Measurements from ENCODE around the gene FER. TPM values are rescaled to one million over a fixed set of nuclear protein-coding genes. Genes with fewer than 3 reads are reported as not detected.

FER gene
- total RNA-seq, 4 donors from 2014 or later = 2.2 to 7.5 (median 3.7) TPM

- TF ChIP-seq POLR2A (IDR thresholded peaks at IDR 0.05) = no peak
- TF ChIP-seq CTCF (IDR thresholded peaks at IDR 0.05 in 4 of 5, conservative IDR thresholded peaks at IDR 0.05 in 1 of 5) = no peak
- in situ Hi-C loops (cut with MboI; ENCODE audit: low sequenced_read_pairs in 4 of 4) (no loop called here), intact Hi-C loops (cut with DNase I; ENCODE audit: low total_unique reads) (no loop called here)
- no peak overlapping the region for H3K27ac ChIP-seq
- no peaks in the 10 kb centered on the region for H3K4me1 ChIP-seq
- ATAC-seq (no peak), DNase-seq (no peak)
- H3K27me3 ChIP-seq = no peaks in the 10 kb centered on the region
- no peak overlapping the region for H3K4me3 ChIP-seq
- no peaks in the 10 kb centered on the region for H3K36me3 ChIP-seq
- no peaks in the 10 kb centered on the region for H3K9me3 ChIP-seq
These were observed 199.5 kb downstream of the FER start for GRCh38 chr5:108947164-108947563.

- no peaks in the 10 kb centered on the region for H3K9me3 ChIP-seq
- no peaks in the 10 kb centered on the region for H3K36me3 ChIP-seq
- in situ Hi-C loops (cut with MboI; ENCODE audit: low sequenced_read_pairs in 4 of 4) = no loop called here
- no peak for ATAC-seq
- H3K27ac ChIP-seq = no peak overlapping the region
- no peak overlapping the region for H3K4me3 ChIP-seq
- H3K4me1 ChIP-seq = no peaks in the 10 kb centered on the region
- TF ChIP-seq CTCF (IDR thresholded peaks at IDR 0.05 in 4 of 5, conservative IDR thresholded peaks at IDR 0.05 in 1 of 5) (no peak), POLR2A (IDR thresholded peaks at IDR 0.05) (no peak)
- intact Hi-C loops (cut with DNase I; ENCODE audit: low total_unique reads) = no loop called here
- DNase-seq = no peak
- H3K27me3 ChIP-seq = no peaks in the 10 kb centered on the region
These were observed 202.6 kb downstream of the FER start for GRCh38 chr5:108950276-108950675.

- no peaks in the 10 kb centered on the region for H3K4me1 ChIP-seq
- H3K9me3 ChIP-seq = no peaks in the 10 kb centered on the region
- ATAC-seq (no peak), DNase-seq (no peak)
- in situ Hi-C loops (cut with MboI; ENCODE audit: low sequenced_read_pairs in 4 of 4) (no loop called here), intact Hi-C loops (cut with DNase I; ENCODE audit: low total_unique reads) (no loop called here)
- H3K27me3 ChIP-seq = no peaks in the 10 kb centered on the region
- H3K27ac ChIP-seq = no peak overlapping the region
- TF ChIP-seq CTCF (IDR thresholded peaks at IDR 0.05 in 4 of 5, conservative IDR thresholded peaks at IDR 0.05 in 1 of 5) (no peak), POLR2A (IDR thresholded peaks at IDR 0.05) (no peak)
- H3K36me3 ChIP-seq = no peaks in the 10 kb centered on the region
- H3K4me3 ChIP-seq = no peak overlapping the region
These were observed 206.2 kb downstream of the FER start for GRCh38 chr5:108953940-108954339.

- no peaks in the 10 kb centered on the region for H3K4me1 ChIP-seq
- H3K4me3 ChIP-seq = no peak overlapping the region
- no peak for ATAC-seq
- intact Hi-C loops (cut with DNase I; ENCODE audit: low total_unique reads) (no loop called here), in situ Hi-C loops (cut with MboI; ENCODE audit: low sequenced_read_pairs in 4 of 4) (no loop called here)
- H3K27me3 ChIP-seq = no peaks in the 10 kb centered on the region
- no peaks in the 10 kb centered on the region for H3K36me3 ChIP-seq
- DNase-seq = no peak
- H3K27ac ChIP-seq = no peak overlapping the region
- H3K9me3 ChIP-seq = no peaks in the 10 kb centered on the region
- TF ChIP-seq CTCF (IDR thresholded peaks at IDR 0.05 in 4 of 5, conservative IDR thresholded peaks at IDR 0.05 in 1 of 5) (no peak), POLR2A (IDR thresholded peaks at IDR 0.05) (no peak)
These were observed 209.6 kb downstream of the FER start for GRCh38 chr5:108957333-108957732.

GRCh38 chr5:108966910-108967309 lies 219.2 kb downstream of the FER start:
- intact Hi-C loops (cut with DNase I; ENCODE audit: low total_unique reads) (no loop called here), in situ Hi-C loops (cut with MboI; ENCODE audit: low sequenced_read_pairs in 4 of 4) (no loop called here)
- no peaks in the 10 kb centered on the region for H3K9me3 ChIP-seq
- no peaks in the 10 kb centered on the region for H3K4me1 ChIP-seq
- no peak overlapping the region for H3K27ac ChIP-seq
- DNase-seq = no peak
- H3K4me3 ChIP-seq = no peak overlapping the region
- H3K27me3 ChIP-seq = no peaks in the 10 kb centered on the region
- no peak for ATAC-seq
- H3K36me3 ChIP-seq = no peaks in the 10 kb centered on the region
- TF ChIP-seq POLR2A (IDR thresholded peaks at IDR 0.05) = no peak
- no peak for TF ChIP-seq CTCF (IDR thresholded peaks at IDR 0.05 in 4 of 5, conservative IDR thresholded peaks at IDR 0.05 in 1 of 5)

All from gastrocnemius medialis (tissue), 4 donors.